HT1080 (cell line): ENCODE data around the gene SH3BGRL2. TPM values are rescaled to one million over a fixed set of nuclear protein-coding genes. Genes with fewer than 3 reads are reported as not detected.
"Not testable (repeated sequence)": the region's sequence is repeated elsewhere in the genome, so short reads cannot be mapped to it uniquely, and the experiment has no call there.

Source experiments
- DNase-seq: peaks from one replicate; pipeline ENCODE4 v3.0.0-alpha.2; 2015; ENCODE audit warnings: low read depth
- total RNA-seq: library from RNA; depleted of rRNA; stranded (reverse); fragments of >200 nt; shearing (Covaris generic); gene quantifications from 2 replicates; pipeline ENCODE4 v1.2.3, GENCODE V29; 2014

SH3BGRL2 gene
- total RNA-seq, 1 experiment from 2014 or later = 6.3 TPM

DNA sequence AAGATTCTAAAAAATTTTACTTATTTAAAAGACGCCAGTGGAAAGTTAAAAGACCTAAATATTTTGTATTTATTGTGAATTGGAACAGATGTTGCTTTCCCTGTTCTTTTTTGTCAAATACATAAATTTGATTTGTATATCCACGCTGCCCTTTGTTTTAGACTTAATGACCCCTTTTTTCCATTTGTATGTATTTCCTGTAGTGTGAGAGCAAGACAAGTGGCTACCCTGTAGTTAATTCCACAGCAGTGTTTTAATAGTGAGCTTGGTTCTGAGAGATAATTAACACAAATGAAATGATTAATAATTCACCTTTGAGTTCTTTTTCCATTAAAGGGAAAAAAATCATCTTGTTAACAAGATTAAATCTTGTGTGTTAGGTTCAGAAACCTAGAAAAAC is 16.6 kb downstream of the SH3BGRL2 start:
- no peak for DNase-seq

- no peak for DNase-seq
These were observed 17.2 kb downstream of the SH3BGRL2 start for GRCh38 chr6:79648328-79648727.

GRCh38 chr6:79649016-79649415 is 17.9 kb downstream of the SH3BGRL2 start:
- no peak for DNase-seq

DNA sequence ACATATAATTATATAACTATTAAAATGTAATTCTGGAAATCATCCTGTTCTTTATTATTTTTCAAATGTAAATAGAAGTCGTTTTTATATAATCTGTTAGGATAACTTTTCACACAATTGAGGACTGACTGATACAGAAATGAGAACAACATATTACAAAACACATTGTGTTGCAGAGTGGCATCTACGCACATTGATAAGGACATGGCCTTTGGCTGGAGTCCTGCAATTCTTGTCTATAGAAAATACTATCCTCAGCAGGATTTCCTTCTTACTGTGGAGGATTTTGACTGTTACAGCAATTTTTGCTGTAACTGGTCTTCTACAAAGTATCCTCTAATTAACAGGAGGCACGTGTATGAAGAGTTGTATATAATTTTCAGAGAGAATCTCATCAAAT is 19.8 kb downstream of the SH3BGRL2 start:
- no peak for DNase-seq

DNA sequence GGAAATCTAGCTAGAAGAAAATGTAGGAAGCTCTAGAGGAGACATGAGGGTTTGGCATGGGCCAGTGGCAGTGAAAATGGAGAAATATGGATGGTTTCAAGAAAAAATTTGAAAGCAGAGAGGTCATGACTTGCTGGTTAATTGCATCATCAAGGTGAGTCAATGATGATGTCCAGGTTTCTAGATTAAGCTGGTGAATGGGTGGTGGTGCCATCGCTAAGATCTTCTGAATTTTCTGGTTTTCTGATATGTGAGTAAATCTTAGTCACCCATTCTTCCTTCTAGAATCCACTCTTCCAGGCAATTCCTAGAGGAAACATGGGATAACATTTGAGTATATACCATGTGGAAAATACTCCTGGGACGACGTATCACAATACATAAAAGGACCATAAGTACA is 25.0 kb downstream of the SH3BGRL2 start:
- no peak for DNase-seq

GRCh38 chr6:79657238-79657637 is 26.1 kb downstream of the SH3BGRL2 start:
- DNase-seq = no peak

GRCh38 chr6:79663655-79664054 is 32.5 kb downstream of the SH3BGRL2 start:
- not testable (repeated sequence) for DNase-seq

GRCh38 chr6:79665725-79666551 is 34.8 kb downstream of the SH3BGRL2 start:
- no peak for DNase-seq

DNA sequence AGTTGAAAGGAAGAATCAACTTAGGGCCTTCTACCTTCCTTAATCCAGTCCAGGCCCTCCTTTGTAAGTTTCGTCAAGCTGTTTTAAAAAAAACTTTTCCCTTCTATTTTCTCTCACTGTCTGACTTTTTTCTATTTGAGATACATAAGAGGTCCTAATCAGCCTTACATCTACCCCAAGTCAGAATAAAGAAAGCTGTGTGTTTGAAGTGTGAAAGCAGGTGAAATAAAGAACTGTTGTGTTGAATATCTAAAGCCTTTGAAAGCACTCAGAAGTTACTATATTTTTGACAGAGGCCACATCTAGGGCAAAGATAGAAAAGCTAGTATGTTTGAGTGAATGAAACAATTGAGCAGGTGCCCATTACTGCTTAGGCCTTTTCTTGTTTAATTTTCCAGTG is 35.5 kb downstream of the SH3BGRL2 start:
- DNase-seq = no peak

DNA sequence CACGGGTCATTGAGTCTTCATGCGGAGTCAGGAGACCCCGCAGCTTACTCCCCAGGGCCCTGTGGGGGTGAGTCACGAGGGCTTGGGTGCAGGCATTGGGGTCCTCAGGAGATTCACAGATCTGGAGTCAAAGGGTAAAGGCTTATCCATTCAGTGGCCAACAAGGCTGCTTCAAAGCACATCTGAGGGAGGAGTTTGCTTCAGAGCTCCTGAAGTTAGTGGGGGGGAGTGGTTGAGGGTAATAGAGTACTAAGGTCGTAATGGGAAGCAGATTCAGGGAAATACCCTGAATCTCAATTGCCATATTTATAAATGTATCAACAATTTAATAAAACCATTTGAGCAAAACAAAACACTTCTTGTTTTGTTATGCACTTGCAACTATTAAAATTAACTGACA is 37.3 kb downstream of the SH3BGRL2 start:
- DNase-seq = no peak

- no peak for DNase-seq
These were observed 38.6 kb downstream of the SH3BGRL2 start for GRCh38 chr6:79669766-79670165.

DNA sequence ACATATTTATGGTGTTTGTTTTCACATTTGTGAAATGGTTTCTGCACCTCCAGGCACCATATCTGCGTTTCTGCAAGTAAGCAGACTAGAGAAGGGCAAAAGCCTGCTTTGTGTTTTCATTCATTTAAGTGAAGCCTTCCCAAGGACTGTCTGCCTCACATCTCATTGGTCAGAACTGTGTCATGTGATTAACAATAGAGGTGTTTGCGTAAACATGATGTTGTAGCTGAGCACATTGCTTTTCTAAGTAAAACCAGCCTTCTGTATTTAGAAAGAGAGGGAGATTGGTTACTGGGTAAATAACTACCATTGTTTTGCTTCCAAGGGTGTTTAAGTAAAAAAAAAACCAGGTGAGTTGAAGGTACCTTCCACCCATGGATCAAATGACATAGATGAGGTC is 39.7 kb downstream of the SH3BGRL2 start:
- DNase-seq = no peak

- peak; percentile 72 for DNase-seq
These were observed 40.6 kb downstream of the SH3BGRL2 start for GRCh38 chr6:79671600-79672266.

- DNase-seq = peak; percentile 23
These were observed 41.5 kb downstream of the SH3BGRL2 start for GRCh38 chr6:79672631-79673111.

DNA sequence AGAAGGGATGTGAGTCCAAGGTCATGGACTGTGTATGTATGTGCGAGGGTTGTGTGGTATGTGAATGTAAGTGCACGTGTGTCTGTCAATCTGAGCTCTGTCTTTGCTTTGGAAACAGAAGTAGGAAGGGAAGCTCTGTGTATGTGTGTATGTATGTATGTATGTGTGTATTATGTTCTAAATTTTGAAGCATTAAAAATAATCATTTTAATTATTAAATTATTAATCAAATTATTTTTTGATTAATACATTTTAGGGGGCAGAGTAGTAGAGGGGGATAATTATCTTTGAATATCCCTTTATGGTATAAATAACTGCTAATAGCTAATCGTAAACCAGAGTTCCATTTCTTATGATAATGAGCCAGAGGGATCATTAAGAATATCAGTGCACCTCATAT is 42.8 kb downstream of the SH3BGRL2 start:
- DNase-seq = no peak

- no peak for DNase-seq
These were observed 45.9 kb downstream of the SH3BGRL2 start for GRCh38 chr6:79676785-79677736.

GRCh38 chr6:79682682-79683081 is 51.6 kb downstream of the SH3BGRL2 start:
- not testable (repeated sequence) for DNase-seq

GRCh38 chr6:79684876-79685275 is 53.7 kb downstream of the SH3BGRL2 start:
- DNase-seq = no peak

DNA sequence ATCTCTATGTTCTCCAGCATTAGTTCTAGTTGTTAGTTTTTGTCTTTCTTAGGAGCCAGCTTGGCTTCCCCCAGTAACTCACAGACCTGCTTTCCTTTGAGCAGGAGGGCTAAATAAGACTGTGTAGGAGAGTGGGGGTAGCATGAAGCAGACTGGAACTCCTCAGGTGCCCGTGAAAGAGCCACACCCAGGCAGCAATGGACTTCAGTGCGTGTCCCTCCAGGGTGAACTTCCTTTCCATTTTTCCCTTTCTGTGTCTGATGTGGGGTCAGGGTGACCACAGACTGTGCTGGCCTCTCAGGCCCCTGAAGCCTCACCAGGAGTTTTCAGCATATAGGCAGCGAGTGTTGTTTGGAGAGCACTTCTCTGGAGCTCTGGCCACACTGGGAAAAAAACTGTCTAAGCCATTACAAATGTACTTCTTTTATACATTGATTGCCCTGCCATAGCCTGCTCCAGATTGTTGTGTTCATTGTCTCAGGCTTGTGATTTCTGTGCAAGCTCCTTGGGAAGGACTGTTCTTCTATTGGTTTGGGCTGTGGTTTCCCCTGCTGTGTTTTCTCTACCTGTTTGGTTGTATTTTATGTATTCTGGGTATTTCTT is 55.7 kb downstream of the SH3BGRL2 start:
- no peak for DNase-seq

GRCh38 chr6:79687759-79688158 is 56.6 kb downstream of the SH3BGRL2 start:
- no peak for DNase-seq

- no peak for DNase-seq
These were observed 63.0 kb downstream of the SH3BGRL2 start for GRCh38 chr6:79694156-79694555.
